Testis (tissue), 2 donors: ENCODE measurements around the gene THEMIS.

ENCODE experiments used
- POLR2A ChIP-seq: fragments of 450-650 bp; IDR thresholded peaks from one replicate; pipeline ENCODE4 v1.6.1; 2017; ENCODE audit warnings: antibody characterized with exemption, mild to moderate bottlenecking, moderate library complexity
- TF ChIP-seq, protein P1 (sequence below), 3 experiments: fragments of 450-650 bp in 2 of 3; fragments of 200-600 bp in 1 of 3; sonication (generic) in 1 of 3; IDR thresholded peaks; one replicate each; pipeline ENCODE4 v1.5.1; 2016 to 2019; ENCODE audit warnings: antibody characterized with exemption in 3 of 3, mild to moderate bottlenecking in 2 of 3, moderate library complexity in 1 of 3

GRCh38 chr6:127768745-127769144, 132.1 kb downstream of the THEMIS start:
- TF ChIP-seq, protein P1, sequence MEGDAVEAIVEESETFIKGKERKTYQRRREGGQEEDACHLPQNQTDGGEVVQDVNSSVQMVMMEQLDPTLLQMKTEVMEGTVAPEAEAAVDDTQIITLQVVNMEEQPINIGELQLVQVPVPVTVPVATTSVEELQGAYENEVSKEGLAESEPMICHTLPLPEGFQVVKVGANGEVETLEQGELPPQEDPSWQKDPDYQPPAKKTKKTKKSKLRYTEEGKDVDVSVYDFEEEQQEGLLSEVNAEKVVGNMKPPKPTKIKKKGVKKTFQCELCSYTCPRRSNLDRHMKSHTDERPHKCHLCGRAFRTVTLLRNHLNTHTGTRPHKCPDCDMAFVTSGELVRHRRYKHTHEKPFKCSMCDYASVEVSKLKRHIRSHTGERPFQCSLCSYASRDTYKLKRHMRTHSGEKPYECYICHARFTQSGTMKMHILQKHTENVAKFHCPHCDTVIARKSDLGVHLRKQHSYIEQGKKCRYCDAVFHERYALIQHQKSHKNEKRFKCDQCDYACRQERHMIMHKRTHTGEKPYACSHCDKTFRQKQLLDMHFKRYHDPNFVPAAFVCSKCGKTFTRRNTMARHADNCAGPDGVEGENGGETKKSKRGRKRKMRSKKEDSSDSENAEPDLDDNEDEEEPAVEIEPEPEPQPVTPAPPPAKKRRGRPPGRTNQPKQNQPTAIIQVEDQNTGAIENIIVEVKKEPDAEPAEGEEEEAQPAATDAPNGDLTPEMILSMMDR (IDR thresholded peaks at IDR 0.05) = no peak
- no peak for TF ChIP-seq POLR2A
